Naive thymus-derived CD8-positive, alpha-beta T cell (primary cell): ENCODE results near the gene PTBP3. TPM values are rescaled to one million over a fixed set of nuclear protein-coding genes. Genes with fewer than 3 reads are reported as not detected.

ENCODE experiments used
- ATAC-seq, 2 donors: fragments of 150-1000 bp; cut with Tn5 transposase in 1 of 2; sonication (Bioruptor Pico), chemical (Tn5 transposase) in 1 of 2; 1 replicate in 1 of 2; 2 replicates in 1 of 2; pipeline ENCODE4 v1.10.0; 2021; ENCODE audit warnings: mild to moderate bottlenecking in 2 of 2, moderate library complexity in 2 of 2
- POLR2A ChIA-PET: fragments of 350-600 bp; sonication (Branson Sonifier 250); formaldehyde crosslinking; loops from one replicate; lab custom pipeline; 2021; ENCODE audit warnings: antibody characterized with exemption; lab: Charles Lee
- DNase-seq, 10 donors: peaks; one replicate each; pipeline versions ENCODE4 v3.0.0 to v3.0.0-alpha.2; 2020 to 2022
- H3K27ac Mint-ChIP-seq, 10 donors: one replicate each; pipeline ENCODE4 v1.8.0; 2020 to 2022; ENCODE audit warnings: mild to moderate bottlenecking in 10 of 10, mixed read lengths in 10 of 10, moderate library complexity in 4 of 10, inconsistent platforms in 1 of 10
- H3K27me3 Mint-ChIP-seq, 5 donors: one replicate each; pipeline ENCODE4 v1.8.0; 2021 to 2022; ENCODE audit warnings: mixed read lengths in 5 of 5
- H3K36me3 Mint-ChIP-seq, 3 donors: one replicate each; pipeline ENCODE4 v1.8.0; 2020 to 2022; ENCODE audit warnings: mixed read lengths in 3 of 3, mild to moderate bottlenecking in 2 of 3, inconsistent platforms in 1 of 3
- H3K4me1 Mint-ChIP-seq, 4 donors: one replicate each; pipeline ENCODE4 v1.8.0; 2021 to 2022; ENCODE audit warnings: mixed read lengths in 4 of 4
- H3K4me3 Mint-ChIP-seq, 10 donors: one replicate each; pipeline ENCODE4 v1.8.0; 2020 to 2022; ENCODE audit warnings: mild to moderate bottlenecking in 10 of 10, mixed read lengths in 10 of 10, moderate library complexity in 6 of 10, inconsistent platforms in 1 of 10
- H3K9me3 Mint-ChIP-seq, 9 donors: one replicate each; pipeline ENCODE4 v1.8.0; 2020 to 2022; ENCODE audit warnings: mixed read lengths in 9 of 9, mild to moderate bottlenecking in 3 of 9, inconsistent platforms in 1 of 9, moderate library complexity in 1 of 9
- polyA plus RNA-seq, 3 donors: library from polyadenylated mRNA; unstranded; fragments of 300-500 nt; fragmentation: Illumina TruSeq; gene quantifications; one replicate each; pipeline ENCODE4 v1.2.3, GENCODE V29; 2021
- total RNA-seq, 8 experiments: library from RNA in 2 of 8; stranded (reverse) in 2 of 8; gene quantifications; one replicate each; pipeline ENCODE4 v1.2.3 and lab custom pipeline; 2021 to 2026

The PTBP3 gene
- total RNA-seq = 100 to 1,000 TPM; 120 to 123 TPM
- polyA plus RNA-seq = 10 to 100 TPM; 32.1 to 51.0 (median 35.9) TPM
- total RNA-seq (lab: John Stamatoyannopoulos, UW) = 148 to 278 (median 192) reads per million in 6 experiments

DNA sequence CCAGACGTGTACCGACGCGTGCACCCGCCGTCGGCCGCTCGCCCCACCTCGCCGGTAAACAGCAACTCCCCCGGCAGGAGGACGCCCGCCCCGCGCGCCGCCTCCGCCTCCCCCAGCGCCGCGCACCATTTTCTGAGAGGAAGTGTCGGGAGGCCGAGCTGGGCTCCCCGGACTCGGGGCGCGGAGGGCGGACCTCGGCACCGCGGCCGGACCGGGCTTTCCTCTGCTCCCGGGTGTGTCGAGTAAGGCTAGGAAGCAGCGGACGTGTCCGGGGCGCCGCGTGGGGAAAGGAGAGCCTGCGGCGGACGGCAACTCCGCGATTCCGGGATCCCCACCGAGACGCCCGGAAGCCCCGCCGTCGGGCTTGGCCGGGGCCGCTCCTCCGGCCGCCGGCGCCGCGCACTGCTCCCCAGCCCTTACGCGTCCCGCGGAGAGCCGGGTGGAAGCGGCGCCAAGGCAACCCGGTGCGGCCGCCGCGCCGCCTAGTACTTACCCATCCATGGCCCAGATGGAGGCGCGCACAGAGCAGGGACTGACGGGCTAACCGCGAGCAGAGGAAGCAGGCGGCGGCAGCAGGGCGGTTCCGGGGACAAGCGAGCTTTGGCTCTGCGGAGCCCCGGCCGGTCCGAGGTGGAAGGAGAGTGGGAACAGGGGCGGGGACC is at the start of gene PTBP3:
PTBP3 (minus strand) TSS at position 643 of the 662 bp plus-strand sequence. CDS start 35,754 bp downstream, outside the sequence.
- POLR2A ChIA-PET = interaction anchor here (0.7 to 2.7 kb wide), 15 partner anchors 10 to 1077 kb away, joined by 3 to 23 read pairs (median 3); partner anchors contain the start of genes DNAJC25, ECPAS, FKBP15 and HSDL2
- Mint-ChIP-seq H3K4me3 (peak within 1 kb of the TSS; percentile 77 to 99 (median 96)), H3K27ac (peak within 1 kb of the TSS; percentile 83 to 98 (median 96)), H3K4me1 (peaks cover 18 to 50% (median 43%) of the 10 kb centered on the region in 4 donors), H3K36me3 (peaks cover 0 to 2% (median 0%) of the 10 kb centered on the region in 3 donors), H3K9me3 (no peaks in the 10 kb centered on the region), H3K27me3 (no peaks in the 10 kb centered on the region)
- ATAC-seq = peak; percentile 64 to 66
- DNase-seq = peak; percentile 61 to 86 (median 76)

DNA sequence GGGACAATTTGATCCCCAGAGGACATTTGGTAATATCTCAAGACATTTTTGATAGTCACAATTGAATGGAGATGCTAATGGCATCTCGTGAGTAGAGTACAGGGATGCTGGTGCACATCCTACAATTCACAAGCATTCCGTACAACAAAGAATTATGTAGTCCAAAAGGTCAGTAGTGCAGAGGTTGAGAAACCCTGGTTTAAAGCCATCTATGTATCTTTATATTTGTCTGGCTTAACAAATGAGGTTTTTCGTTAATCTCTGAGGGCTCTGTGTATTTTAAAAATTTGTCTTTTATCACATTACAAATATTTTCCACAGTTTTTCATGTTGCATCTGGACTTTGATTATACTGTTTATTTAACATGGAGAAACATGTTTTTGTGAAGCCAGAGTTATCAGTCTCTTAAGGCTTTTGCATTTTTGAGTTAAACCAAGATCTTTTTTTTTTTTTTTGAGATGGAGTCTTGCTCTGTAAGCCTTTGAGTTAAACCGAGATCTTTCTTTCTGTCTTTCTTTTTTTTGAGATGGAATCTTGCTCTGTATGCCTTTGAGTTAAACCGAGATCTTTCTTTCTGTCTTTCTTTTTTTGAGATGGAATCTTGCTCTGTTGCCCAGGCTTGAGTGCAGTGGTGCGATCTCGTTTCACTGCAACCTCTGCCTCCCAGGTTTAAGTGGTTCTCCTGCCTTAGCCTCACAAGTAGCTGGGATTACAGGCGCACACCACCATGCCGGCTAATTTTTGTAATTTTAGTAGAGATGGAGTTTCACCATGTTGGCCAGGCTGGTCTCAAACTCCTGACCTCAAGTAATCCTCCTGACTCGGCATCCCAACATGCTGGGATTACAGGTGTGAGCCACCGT is 49.3 kb upstream of the PTBP3 start:
- H3K27ac Mint-ChIP-seq = peak overlapping the region in 3 of 10 donors; percentile 31 to 72 (median 36)

DNA sequence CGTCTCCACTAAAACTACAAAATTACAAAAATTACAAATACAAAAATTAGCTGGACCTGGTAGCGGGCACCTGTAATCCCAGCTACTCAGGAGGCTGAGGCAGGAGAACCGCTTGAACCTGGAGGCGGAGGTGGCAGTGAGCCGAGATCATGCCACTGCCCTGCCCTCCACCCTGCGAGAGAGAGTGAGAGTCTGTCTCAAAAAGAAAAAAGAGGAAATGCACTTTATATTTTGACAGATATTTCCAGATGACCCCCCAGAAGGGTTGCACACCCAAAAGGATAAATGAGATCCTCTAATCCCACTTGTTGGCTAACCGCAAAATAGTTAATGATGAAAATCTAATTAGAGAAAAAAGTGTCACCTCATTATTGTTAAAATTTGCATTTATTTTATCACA is 48.6 kb upstream of the PTBP3 start:
- Mint-ChIP-seq H3K4me3 (peak overlapping the region in 1 of 10 donors; percentile 18), H3K27ac (no peak overlapping the region), H3K36me3 (peaks cover 0 to 6% (median 0%) of the 10 kb centered on the region in 3 donors), H3K4me1 (peaks cover 20 to 73% (median 59%) of the 10 kb centered on the region in 4 donors), H3K27me3 (no peaks in the 10 kb centered on the region), H3K9me3 (no peaks in the 10 kb centered on the region)
- POLR2A ChIA-PET = no interaction called here
- no peak for DNase-seq
- no peak for ATAC-seq

More for the DNA sequence above, 49.3 kb upstream of the PTBP3 start:
- peak overlapping the region in 2 of 10 donors; percentile 37 to 73 for H3K4me3 Mint-ChIP-seq
- POLR2A ChIA-PET = no interaction called here
- peaks cover 0 to 6% (median 4%) of the 10 kb centered on the region in 3 donors for H3K36me3 Mint-ChIP-seq
- H3K4me1 Mint-ChIP-seq = peaks cover 18 to 66% (median 56%) of the 10 kb centered on the region in 4 donors
- DNase-seq (no peak), ATAC-seq (no peak)
- H3K27me3 Mint-ChIP-seq = no peaks in the 10 kb centered on the region
- H3K9me3 Mint-ChIP-seq = no peaks in the 10 kb centered on the region

GRCh38 chr9:112380825-112381221 is 47.4 kb upstream of the PTBP3 start:
- peak in 3 of 10 donors; percentile 5 to 27 (median 19) for DNase-seq
- Mint-ChIP-seq H3K4me3 (peak overlapping the region; percentile 93 to 100 (median 99)), H3K4me1 (peaks cover 23 to 72% (median 59%) of the 10 kb centered on the region in 4 donors), H3K36me3 (peaks cover 0 to 5% (median 2%) of the 10 kb centered on the region in 3 donors), H3K27me3 (no peaks in the 10 kb centered on the region), H3K9me3 (peaks cover 0 to 2% (median 0%) of the 10 kb centered on the region in 9 donors), H3K27ac (peak overlapping the region; percentile 88 to 98 (median 97))
- POLR2A ChIA-PET = interaction anchor here (0.7 to 2.4 kb wide), 4 partner anchors 48 to 467 kb away, joined by 3 to 23 read pairs (median 10); partner anchors contain the start of genes INIP, PTBP3 and SNX30
- ATAC-seq = no peak

- POLR2A ChIA-PET = interaction anchor here (0.7 to 2.5 kb wide), 10 partner anchors 18 to 466 kb away, joined by 3 to 23 read pairs (median 4); partner anchors contain the start of genes INIP, KIAA1958, PTBP3 and SNX30
- Mint-ChIP-seq H3K27me3 (no peaks in the 10 kb centered on the region), H3K36me3 (peaks cover under 1 to 5% (median 2%) of the 10 kb centered on the region in 3 donors), H3K9me3 (peaks cover 0 to 2% (median 0%) of the 10 kb centered on the region in 9 donors), H3K4me3 (peak within 1 kb of the TSS; percentile 93 to 100 (median 99)), H3K4me1 (peaks cover 25 to 72% (median 60%) of the 10 kb centered on the region in 4 donors), H3K27ac (peak within 1 kb of the TSS; percentile 95 to 98 (median 98))
- DNase-seq = peak in 5 of 10 donors; percentile 1 to 31 (median 16)
- peak; percentile 21 to 38 for ATAC-seq
Observed at GRCh38 chr9:112380102-112380824, 46.8 kb upstream of the PTBP3 start, which contains the start of gene HSDL2. Gene HSDL2, plus strand, starts transcription at chr9:112380108. Its CDS starts 56 bp downstream, at chr9:112380164.

DNA sequence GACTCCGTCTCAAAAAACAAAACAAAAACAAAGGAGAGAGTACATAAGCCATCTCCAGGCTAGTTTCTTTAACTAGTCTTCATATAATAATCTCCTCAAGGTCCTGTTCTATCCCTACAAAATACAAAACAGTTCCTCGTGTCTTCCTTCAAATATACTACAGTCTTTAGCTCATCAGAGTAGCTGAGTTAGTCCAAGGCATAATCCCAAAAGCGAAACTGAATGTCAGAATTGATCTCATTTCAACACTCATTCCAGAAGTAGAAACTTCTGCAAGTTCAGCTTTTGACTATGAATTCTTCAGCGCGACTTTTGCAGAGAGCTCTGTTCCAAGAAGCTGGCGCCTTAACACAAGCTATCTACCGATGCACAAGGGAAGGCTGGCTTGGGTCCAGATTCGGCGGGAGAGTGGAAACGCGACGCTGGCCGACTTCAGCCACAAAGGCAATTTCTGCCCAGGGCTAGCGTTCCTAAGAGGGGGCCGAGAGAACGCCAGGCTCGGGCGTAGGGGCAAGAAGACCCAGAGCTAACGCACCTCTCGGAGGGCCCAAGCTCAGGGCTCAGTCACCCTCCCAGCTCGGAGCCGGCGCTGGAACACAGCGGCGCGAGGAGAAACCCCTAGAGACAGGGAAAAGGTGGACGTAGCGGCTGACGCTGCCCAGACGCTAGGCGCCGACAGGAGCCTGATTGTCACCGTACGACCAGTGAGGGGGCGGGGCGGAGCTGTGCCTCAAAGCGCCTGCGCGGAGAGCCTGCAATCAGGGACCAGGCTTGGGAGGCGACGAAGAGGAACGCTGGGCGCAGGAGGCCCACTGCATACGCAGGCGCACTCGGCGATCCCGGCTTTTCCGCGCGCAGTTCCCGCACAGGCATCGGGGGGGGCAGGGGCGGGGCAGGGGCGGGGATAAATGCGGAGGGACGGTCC is 46.0 kb upstream of the PTBP3 start:
- ATAC-seq = peak; percentile 92 to 94
- Mint-ChIP-seq H3K36me3 (peaks cover 2 to 7% (median 4%) of the 10 kb centered on the region in 3 donors), H3K27ac (peak overlapping the region; percentile 95 to 98 (median 98)), H3K4me3 (peak overlapping the region; percentile 93 to 100 (median 99)), H3K4me1 (peaks cover 26 to 67% (median 55%) of the 10 kb centered on the region in 4 donors), H3K27me3 (no peaks in the 10 kb centered on the region), H3K9me3 (peaks cover 0 to 7% (median 0%) of the 10 kb centered on the region in 9 donors)
- POLR2A ChIA-PET = interaction anchor here (0.7 to 2.5 kb wide), 11 partner anchors 9 to 453 kb away, joined by 3 to 23 read pairs (median 4); partner anchors contain the start of genes INIP, KIAA1958, PTBP3 and SNX30
- peak; percentile 92 to 98 (median 95) for DNase-seq

- Mint-ChIP-seq H3K36me3 (peaks cover under 1 to 7% (median 6%) of the 10 kb centered on the region in 3 donors), H3K4me1 (peaks cover 25 to 58% (median 50%) of the 10 kb centered on the region in 4 donors), H3K27ac (peak overlapping the region; percentile 95 to 98 (median 98)), H3K9me3 (peaks cover 0 to 7% (median 2%) of the 10 kb centered on the region in 9 donors), H3K4me3 (peak overlapping the region; percentile 93 to 100 (median 99)), H3K27me3 (no peaks in the 10 kb centered on the region)
- DNase-seq (no peak), ATAC-seq (no peak)
- POLR2A ChIA-PET = interaction anchor here (0.7 to 2.5 kb wide), 7 partner anchors 10 to 372 kb away, joined by 3 to 23 read pairs (median 3); partner anchors contain the start of genes KIAA1958, PTBP3 and SNX30
Observed at GRCh38 chr9:112378328-112379176, 45.1 kb upstream of the PTBP3 start.

- ATAC-seq = no peak
- POLR2A ChIA-PET = interaction anchor here (0.7 to 2.5 kb wide), 2 partner anchors 108 to 208 kb away, joined by 3 to 18 read pairs; partner anchors contain the start of gene KIAA1958
- H3K27me3 Mint-ChIP-seq = no peaks in the 10 kb centered on the region
- H3K4me3 Mint-ChIP-seq = peak overlapping the region in 9 of 10 donors; percentile 22 to 100 (median 99)
- peaks cover 0 to 9% (median 2%) of the 10 kb centered on the region in 9 donors for H3K9me3 Mint-ChIP-seq
- peaks cover 25 to 54% (median 47%) of the 10 kb centered on the region in 4 donors for H3K4me1 Mint-ChIP-seq
- no peak for DNase-seq
- H3K27ac Mint-ChIP-seq = peak overlapping the region in 2 of 10 donors; percentile 1 to 5
- peaks cover 2 to 9% (median 8%) of the 10 kb centered on the region in 3 donors for H3K36me3 Mint-ChIP-seq
Observed at GRCh38 chr9:112377684-112378327, 44.4 kb upstream of the PTBP3 start.

- POLR2A ChIA-PET = no interaction called here
- no peaks in the 10 kb centered on the region for H3K27me3 Mint-ChIP-seq
- H3K9me3 Mint-ChIP-seq = peaks cover 0 to 13% (median 2%) of the 10 kb centered on the region in 9 donors
- no peak overlapping the region for H3K27ac Mint-ChIP-seq
- H3K4me1 Mint-ChIP-seq = peaks cover 25 to 48% (median 42%) of the 10 kb centered on the region in 4 donors
- peak overlapping the region in 4 of 10 donors; percentile 21 to 35 (median 22) for H3K4me3 Mint-ChIP-seq
- no peak for DNase-seq
- ATAC-seq = no peak
- peaks cover 2 to 13% (median 9%) of the 10 kb centered on the region in 3 donors for H3K36me3 Mint-ChIP-seq
Observed at GRCh38 chr9:112377087-112377486, 43.7 kb upstream of the PTBP3 start.
